Liver (tissue), 9 donors: Measurements from ENCODE around the gene PHF21B. TPM values are rescaled to one million over a fixed set of nuclear protein-coding genes. Genes with fewer than 3 reads are reported as not detected.

Experiments
- DNase-seq: peaks from one replicate; pipeline ENCODE4 v3.0.0-alpha.2; 2017; ENCODE audit warnings: low spot score
- H3K27ac ChIP-seq, 2 donors: one replicate each; pipeline ENCODE4 v1.7.0; 2013; ENCODE audit warnings: inconsistent platforms in 2 of 2, low read length in 2 of 2, control low read depth in 1 of 2, low read depth in 1 of 2, mild to moderate bottlenecking in 1 of 2
- H3K27me3 ChIP-seq, 4 donors: one replicate each; pipeline versions ENCODE4 v1.6.1 to v1.7.0; 2013; ENCODE audit warnings: low read length in 3 of 4, inconsistent platforms in 1 of 4, mild to moderate bottlenecking in 1 of 4, moderate library complexity in 1 of 4; ENCODE audit not compliant: control insufficient read depth in 4 of 4, insufficient read depth in 4 of 4
- H3K36me3 ChIP-seq, 4 donors: one replicate each; pipeline versions ENCODE4 v1.6.1 to v1.7.0; 2013; ENCODE audit warnings: low read length in 3 of 4, mild to moderate bottlenecking in 3 of 4, low read depth in 1 of 4, moderate library complexity in 1 of 4; ENCODE audit not compliant: control insufficient read depth in 4 of 4, insufficient read depth in 3 of 4
- H3K4me1 ChIP-seq, 4 donors: one replicate each; pipeline versions ENCODE4 v1.6.1 to v1.7.0; 2013; ENCODE audit warnings: low read length in 3 of 4, mild to moderate bottlenecking in 3 of 4, moderate library complexity in 1 of 4; ENCODE audit not compliant: control insufficient read depth in 4 of 4, insufficient read depth in 4 of 4
- H3K4me3 ChIP-seq, 3 donors: one replicate each; pipeline versions ENCODE4 v1.6.1 to v1.7.0; 2013; ENCODE audit warnings: low read length in 3 of 3, control low read depth in 1 of 3, low read depth in 1 of 3, mild to moderate bottlenecking in 1 of 3
- H3K9ac ChIP-seq, 2 donors: one replicate each; pipeline ENCODE4 v1.7.0; 2013; ENCODE audit warnings: low read length in 2 of 2, mild to moderate bottlenecking in 2 of 2, moderate library complexity in 2 of 2, control low read depth in 1 of 2, low read depth in 1 of 2
- H3K9me3 ChIP-seq, 4 donors: one replicate each; pipeline versions ENCODE4 v1.6.1 to v1.7.0; 2013; ENCODE audit warnings: low read length in 3 of 4; ENCODE audit not compliant: control insufficient read depth in 4 of 4
- CTCF ChIP-seq: fragments of 150-350 bp; IDR thresholded peaks from 2 replicates; pipeline ENCODE4 v1.5.1; 2017; ENCODE audit warnings: improper control_type of control experiment, low read depth, low read length; ENCODE audit not compliant: missing input control
- EGR1 ChIP-seq, 2 donors: IDR thresholded peaks; 2 replicates each; pipeline ENCODE4 v1.6.1; 2016 to 2018; ENCODE audit warnings: antibody characterized with exemption in 2 of 2, low read depth in 2 of 2
- FOXA1 ChIP-seq: IDR thresholded peaks from 2 replicates; pipeline ENCODE4 v1.6.1; 2016; ENCODE audit warnings: antibody characterized with exemption
- FOXA2 ChIP-seq: IDR thresholded peaks from 2 replicates; pipeline ENCODE4 v1.6.1; 2016; ENCODE audit warnings: antibody characterized with exemption
- HNF4G ChIP-seq: IDR thresholded peaks from 2 replicates; pipeline ENCODE4 v1.6.1; 2016; ENCODE audit warnings: antibody characterized with exemption
- JUND ChIP-seq, 2 donors: IDR thresholded peaks; 2 replicates each; pipeline ENCODE4 v1.6.1; 2016; ENCODE audit warnings: antibody characterized with exemption in 2 of 2
- RAD21 ChIP-seq, 2 donors: IDR thresholded peaks; 2 replicates each; pipeline ENCODE4 v1.6.1; 2016; ENCODE audit warnings: antibody characterized with exemption in 2 of 2, mild to moderate bottlenecking in 2 of 2
- RXRA ChIP-seq, 2 donors: IDR thresholded peaks; 2 replicates each; pipeline ENCODE4 v1.6.1; 2017 to 2018; ENCODE audit warnings: antibody characterized with exemption in 2 of 2, mild to moderate bottlenecking in 1 of 2
- SP1 ChIP-seq: IDR thresholded peaks from 2 replicates; pipeline ENCODE4 v1.6.1; 2018; ENCODE audit warnings: antibody characterized with exemption, mild to moderate bottlenecking
- YY1 ChIP-seq: IDR thresholded peaks from 2 replicates; pipeline ENCODE4 v1.6.1; 2016; ENCODE audit warnings: antibody characterized with exemption, mild to moderate bottlenecking
- WGBS: extraction: QIAGEN DNeasy Blood & Tissue Kit; methylation state at CpG from one replicate; pipeline ENCODE4 v1.1.7; 2013; 5-methylcytosine and 5-hydroxymethylcytosine counted together
- polyA plus RNA-seq, 2 donors: library from polyadenylated mRNA; stranded (reverse) in 1 of 2; unstranded in 1 of 2; fragments of 200-250 nt in 1 of 2; fragments of >200 nt in 1 of 2; fragmentation: Nextera tagmentation in 1 of 2; extraction: Ambion mirVana in 1 of 2; gene quantifications; one replicate each; pipeline versions ENCODE4 v1.2.1 to v1.2.3, GENCODE V29; 2013 to 2015
- total RNA-seq, 2 donors: library from RNA; depleted of rRNA; stranded (reverse); fragments of >200 nt; gene quantifications; one replicate each; pipeline ENCODE4 v1.2.3, GENCODE V29; 2014
- TF ChIP-seq, protein P1 (sequence below): IDR thresholded peaks from 2 replicates; pipeline ENCODE4 v1.6.1; 2016; ENCODE audit warnings: antibody characterized with exemption, mild to moderate bottlenecking
- donor health status: healthy.
- donor health status: healthy.
- donor health status: healthy.
- donor health status: healthy.
- donor health status: healthy.

Gene PHF21B
- total and polyA plus RNA-seq, 4 donors: not detected

GRCh38 chr22:45008751-45009605 is 827 bp downstream of the PHF21B start (continued):
- TF ChIP-seq, protein P1, sequence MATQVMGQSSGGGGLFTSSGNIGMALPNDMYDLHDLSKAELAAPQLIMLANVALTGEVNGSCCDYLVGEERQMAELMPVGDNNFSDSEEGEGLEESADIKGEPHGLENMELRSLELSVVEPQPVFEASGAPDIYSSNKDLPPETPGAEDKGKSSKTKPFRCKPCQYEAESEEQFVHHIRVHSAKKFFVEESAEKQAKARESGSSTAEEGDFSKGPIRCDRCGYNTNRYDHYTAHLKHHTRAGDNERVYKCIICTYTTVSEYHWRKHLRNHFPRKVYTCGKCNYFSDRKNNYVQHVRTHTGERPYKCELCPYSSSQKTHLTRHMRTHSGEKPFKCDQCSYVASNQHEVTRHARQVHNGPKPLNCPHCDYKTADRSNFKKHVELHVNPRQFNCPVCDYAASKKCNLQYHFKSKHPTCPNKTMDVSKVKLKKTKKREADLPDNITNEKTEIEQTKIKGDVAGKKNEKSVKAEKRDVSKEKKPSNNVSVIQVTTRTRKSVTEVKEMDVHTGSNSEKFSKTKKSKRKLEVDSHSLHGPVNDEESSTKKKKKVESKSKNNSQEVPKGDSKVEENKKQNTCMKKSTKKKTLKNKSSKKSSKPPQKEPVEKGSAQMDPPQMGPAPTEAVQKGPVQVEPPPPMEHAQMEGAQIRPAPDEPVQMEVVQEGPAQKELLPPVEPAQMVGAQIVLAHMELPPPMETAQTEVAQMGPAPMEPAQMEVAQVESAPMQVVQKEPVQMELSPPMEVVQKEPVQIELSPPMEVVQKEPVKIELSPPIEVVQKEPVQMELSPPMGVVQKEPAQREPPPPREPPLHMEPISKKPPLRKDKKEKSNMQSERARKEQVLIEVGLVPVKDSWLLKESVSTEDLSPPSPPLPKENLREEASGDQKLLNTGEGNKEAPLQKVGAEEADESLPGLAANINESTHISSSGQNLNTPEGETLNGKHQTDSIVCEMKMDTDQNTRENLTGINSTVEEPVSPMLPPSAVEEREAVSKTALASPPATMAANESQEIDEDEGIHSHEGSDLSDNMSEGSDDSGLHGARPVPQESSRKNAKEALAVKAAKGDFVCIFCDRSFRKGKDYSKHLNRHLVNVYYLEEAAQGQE: no peak
- TF ChIP-seq RXRA (IDR thresholded peaks at IDR 0.05) (no peak), FOXA2 (no peak)

- Histone ChIP-seq H3K9ac (no peak overlapping the region), H3K27me3 (peaks cover 0 to 37% (median 23%) of the 10 kb centered on the region in 4 donors)
Observed at GRCh38 chr22:45008186-45008681, 1.6 kb downstream of the PHF21B start.

DNA sequence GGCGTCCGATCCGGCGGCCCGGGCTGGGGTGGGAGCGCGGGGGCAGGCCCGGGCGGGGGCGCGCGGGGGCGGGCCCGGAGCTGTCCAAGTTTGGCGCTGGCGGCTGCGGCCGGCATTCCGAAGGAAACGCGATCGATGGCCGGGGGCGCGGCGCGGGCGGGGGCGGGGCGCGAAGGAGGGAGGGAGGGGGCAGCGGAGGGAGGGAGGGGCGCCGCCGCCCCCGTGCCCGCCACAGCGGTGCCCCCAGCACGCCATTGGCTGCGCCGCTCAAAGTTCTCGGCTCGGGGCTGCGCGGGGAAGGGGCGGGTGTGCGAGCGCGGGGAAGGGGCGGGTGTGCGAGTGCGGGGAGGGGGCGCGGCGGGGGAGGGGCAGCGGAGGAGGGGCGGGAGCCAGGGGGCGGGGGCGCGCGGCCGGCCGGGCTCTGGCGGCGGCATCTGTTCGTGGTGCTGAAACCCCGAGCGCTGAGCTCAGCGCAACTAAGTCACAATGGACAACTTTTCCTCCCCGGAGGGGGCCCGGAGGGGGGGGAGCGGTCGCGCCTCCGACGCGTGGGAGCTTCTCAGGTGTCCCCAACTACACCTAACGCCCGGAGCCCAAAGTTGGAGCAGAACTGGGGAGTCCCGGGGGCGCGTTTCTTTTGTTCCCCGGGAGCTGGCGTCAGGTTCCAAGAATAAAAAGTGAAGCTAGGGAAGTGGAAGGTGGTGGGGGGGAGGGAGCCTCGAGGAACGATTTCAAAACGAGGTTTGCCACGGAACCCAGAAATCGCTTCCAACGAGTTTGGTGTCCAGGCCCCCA is 2.2 kb downstream of the PHF21B start:
- no peaks in the 10 kb centered on the region for H3K36me3 ChIP-seq
- H3K4me3 ChIP-seq: peak overlapping the region in 1 of 3 donors; percentile 58
- H3K27me3 ChIP-seq: peaks cover 0 to 32% (median 22%) of the 10 kb centered on the region in 4 donors
- H3K4me1 ChIP-seq: peaks cover 0 to 32% (median 14%) of the 10 kb centered on the region in 4 donors
- no peak overlapping the region for H3K27ac ChIP-seq
- no peak overlapping the region for H3K9ac ChIP-seq
- no peak for DNase-seq
- WGBS: 2% methylated on average over 89 of the region's 90 CpGs
- TF ChIP-seq CTCF: no peak
- no peak for TF ChIP-seq FOXA1
- no peaks in the 10 kb centered on the region for H3K9me3 ChIP-seq

More at GRCh38 chr22:45008186-45008681, 1.6 kb downstream of the PHF21B start:
- Histone ChIP-seq H3K9me3 (no peaks in the 10 kb centered on the region), H3K27ac (no peak overlapping the region), H3K4me1 (peaks cover 0 to 32% (median 14%) of the 10 kb centered on the region in 4 donors), H3K4me3 (peak overlapping the region in 1 of 3 donors; percentile 58), H3K36me3 (no peaks in the 10 kb centered on the region)
- DNase-seq: no peak
- WGBS: 3% methylated on average over 46 of the region's 46 CpGs
- no peak for TF ChIP-seq JUND (IDR thresholded peaks at IDR 0.05)
- no peak for TF ChIP-seq YY1
- no peak for TF ChIP-seq HNF4G
- no peak for TF ChIP-seq SP1
- TF ChIP-seq EGR1 (IDR thresholded peaks at IDR 0.05; ENCODE audit: low read depth in 2 of 2): no peak
- no peak for TF ChIP-seq RXRA (IDR thresholded peaks at IDR 0.05)
- TF ChIP-seq RAD21 (IDR thresholded peaks at IDR 0.05): no peak
- no peak for TF ChIP-seq FOXA1
